ENCODE data around the gene HAUS3. TPM values are rescaled to one million over a fixed set of nuclear protein-coding genes. Genes with fewer than 3 reads are reported as not detected.
"Not testable (repeated sequence)": the region's sequence is repeated elsewhere in the genome, so short reads cannot be mapped to it uniquely, and the experiment has no call there.

HAUS3 gene
- total RNA-seq, 1 experiment from 2014 or later = 18.0 TPM

- H3K4ac ChIP-seq (ENCODE audit: low read depth, low read length) = no peak overlapping the region
- peak overlapping the region in 1 of 2 experiments; percentile 69; a peak in 3 of 5 replicates for H3K4me3 Mint-ChIP-seq
- no peak overlapping the region for H2AFZ ChIP-seq (ENCODE audit: low read length)
- no peak overlapping the region for H2AK5ac ChIP-seq (ENCODE audit: insufficient read length, low read length)
- no peak overlapping the region for H3K56ac ChIP-seq (ENCODE audit: insufficient read length, low read depth, low read length)
- no peaks in the 10 kb centered on the region for H3K79me1 ChIP-seq (ENCODE audit: insufficient read depth, low read depth, low read length, poor library complexity, severe bottlenecking)
- no CpG with 5 or more reads among the region's 2 CpGs for WGBS (ENCODE audit: extremely low coverage, insufficient read length, low lambda C conversion rate)
- no peak overlapping the region for H2BK120ac ChIP-seq (ENCODE audit: low read depth, low read length, poor library complexity, severe bottlenecking)
- no peak overlapping the region for H2BK20ac ChIP-seq (ENCODE audit: low read depth, low read length, poor library complexity, severe bottlenecking)
- no peaks in the 10 kb centered on the region for H3K23me2 ChIP-seq (ENCODE audit: insufficient read length, low read depth, low read length, poor library complexity, severe bottlenecking)
- no peaks in the 10 kb centered on the region for H3K36me3 Mint-ChIP-seq (ENCODE audit: insufficient read depth in 1 of 3, low read depth in 3 of 3)
- H3K4me1 ChIP-seq (ENCODE audit: insufficient read depth, low read length) = peaks cover 17% of the 10 kb centered on the region
- H2BK15ac ChIP-seq (ENCODE audit: low read depth, low read length) = no peak overlapping the region
- no peaks in the 10 kb centered on the region for H3K27me3 Mint-ChIP-seq (ENCODE audit: low read depth)
- peaks cover 40% of the 10 kb centered on the region in 2 experiments for H3K4me1 Mint-ChIP-seq
- no peak overlapping the region for H3K27ac ChIP-seq (ENCODE audit: insufficient read length, low read depth, low read length)
- H3K23ac ChIP-seq (ENCODE audit: insufficient read length, low read depth, low read length) = no peak overlapping the region
- no peaks in the 10 kb centered on the region; the same call in 1 of the 2 replicates for H3K79me2 ChIP-seq (ENCODE audit: insufficient read depth, low read length)
- H3K9me3 Mint-ChIP-seq = no peaks in the 10 kb centered on the region
- no peak for DNase-seq
- no peak overlapping the region for H3K14ac ChIP-seq (ENCODE audit: insufficient read depth, low read length)
- no peak overlapping the region for H2BK5ac ChIP-seq (ENCODE audit: insufficient read length, low read length)
- H3K27ac Mint-ChIP-seq = peak overlapping the region in 2 of 3 experiments; percentile 50 to 98; a peak in 5 of 7 replicates
- H3K9ac ChIP-seq (ENCODE audit: extremely low read depth, insufficient read length, low read length) = no peak overlapping the region
- no peak for TF ChIP-seq CTCF (conservative IDR thresholded peaks at IDR 0.05)
- no peaks in the 10 kb centered on the region for H3K9me3 ChIP-seq (ENCODE audit: control insufficient read depth, low read depth, low read length)
- no peak overlapping the region for H3K18ac ChIP-seq (ENCODE audit: insufficient read length, low read depth, low read length)
- no peaks in the 10 kb centered on the region for H3K27me3 ChIP-seq (ENCODE audit: insufficient read depth, low read length)
- no peak overlapping the region for H4K91ac ChIP-seq (ENCODE audit: insufficient read length, low read depth, low read length)
- peak overlapping the region; percentile 9 for H3K4me2 ChIP-seq (ENCODE audit: insufficient read depth, insufficient read length, low read length)
- H3T11ph ChIP-seq (ENCODE audit: low read length) = no peak overlapping the region
- H4K20me1 ChIP-seq (ENCODE audit: control insufficient read depth, insufficient read depth, insufficient read length) = no peaks in the 10 kb centered on the region
- H4K8ac ChIP-seq (replicated peaks; ENCODE audit: insufficient read length, low read depth, low read length) = no peak overlapping the region
- no peak overlapping the region for H4K5ac ChIP-seq (ENCODE audit: insufficient read length, low read depth, low read length)
- no peak overlapping the region for H2BK12ac ChIP-seq (ENCODE audit: insufficient read length, low read depth, low read length)
Observed at GRCh38 chr4:2222838-2223237, 19.1 kb downstream of the HAUS3 start.

- not testable (repeated sequence) for H4K5ac ChIP-seq (ENCODE audit: insufficient read length, low read depth, low read length); H3T11ph ChIP-seq (ENCODE audit: low read length); H3K79me1 ChIP-seq (ENCODE audit: insufficient read depth, low read depth, low read length, poor library complexity, severe bottlenecking); H4K8ac ChIP-seq (replicated peaks; ENCODE audit: insufficient read length, low read depth, low read length); H2BK5ac ChIP-seq (ENCODE audit: insufficient read length, low read length); H4K20me1 ChIP-seq (ENCODE audit: control insufficient read depth, insufficient read depth, insufficient read length); H3K79me2 ChIP-seq (ENCODE audit: insufficient read depth, low read length); H3K14ac ChIP-seq (ENCODE audit: insufficient read depth, low read length); H3K23me2 ChIP-seq (ENCODE audit: insufficient read length, low read depth, low read length, poor library complexity, severe bottlenecking); H4K91ac ChIP-seq (ENCODE audit: insufficient read length, low read depth, low read length); H3K27me3 ChIP-seq (ENCODE audit: insufficient read depth, low read length); H3K23ac ChIP-seq (ENCODE audit: insufficient read length, low read depth, low read length); H3K9me3 ChIP-seq (ENCODE audit: control insufficient read depth, low read depth, low read length); H3K56ac ChIP-seq (ENCODE audit: insufficient read length, low read depth, low read length); H3K9ac ChIP-seq (ENCODE audit: extremely low read depth, insufficient read length, low read length); H2BK20ac ChIP-seq (ENCODE audit: low read depth, low read length, poor library complexity, severe bottlenecking); H3K36me3 Mint-ChIP-seq (ENCODE audit: insufficient read depth in 1 of 3, low read depth in 3 of 3); H2AFZ ChIP-seq (ENCODE audit: low read length); H2BK15ac ChIP-seq (ENCODE audit: low read depth, low read length); H3K4ac ChIP-seq (ENCODE audit: low read depth, low read length); H3K9me3 Mint-ChIP-seq; H2BK12ac ChIP-seq (ENCODE audit: insufficient read length, low read depth, low read length); H2BK120ac ChIP-seq (ENCODE audit: low read depth, low read length, poor library complexity, severe bottlenecking); H2AK5ac ChIP-seq (ENCODE audit: insufficient read length, low read length); H3K27me3 Mint-ChIP-seq (ENCODE audit: low read depth)
- peaks cover 40% of the 10 kb centered on the region in 2 experiments for H3K4me1 Mint-ChIP-seq
- WGBS (ENCODE audit: extremely low coverage, insufficient read length, low lambda C conversion rate) = no CpG with 5 or more reads among the region's 4 CpGs
- Histone ChIP-seq H3K4me2 (ENCODE audit: insufficient read depth, insufficient read length, low read length) (peak overlapping the region; percentile 37), H3K18ac (ENCODE audit: insufficient read length, low read depth, low read length) (peak overlapping the region; percentile 49), H3K4me1 (ENCODE audit: insufficient read depth, low read length) (peaks cover 17% of the 10 kb centered on the region), H3K27ac (ENCODE audit: insufficient read length, low read depth, low read length) (peak overlapping the region; percentile 76)
- DNase-seq = peak; percentile 71
- H3K27ac Mint-ChIP-seq = peak overlapping the region in 1 of 3 experiments; percentile 98; a peak in 3 of 7 replicates
- H3K4me3 Mint-ChIP-seq = peak overlapping the region; percentile 34 to 59
Observed at GRCh38 chr4:2221378-2221777, 20.5 kb downstream of the HAUS3 start.
